HG02943 (cell line): ENCODE measurements around the gene LSMEM2.
A peak's percentile ranks its signal among the peaks of the same experiment; 100 is the strongest.
"Not testable (repeated sequence)": the region's sequence is repeated elsewhere in the genome, so short reads cannot be mapped to it uniquely, and the experiment has no call there.

ENCODE experiments used
- ATAC-seq: cut with Tn5 transposase; IDR thresholded peaks from one replicate; pipeline ENCODE4 v1.9.1; 2021; ENCODE audit warnings: mild to moderate bottlenecking, low read depth, moderate library complexity; ENCODE audit not compliant: unreplicated experiment

LSMEM2 gene

DNA sequence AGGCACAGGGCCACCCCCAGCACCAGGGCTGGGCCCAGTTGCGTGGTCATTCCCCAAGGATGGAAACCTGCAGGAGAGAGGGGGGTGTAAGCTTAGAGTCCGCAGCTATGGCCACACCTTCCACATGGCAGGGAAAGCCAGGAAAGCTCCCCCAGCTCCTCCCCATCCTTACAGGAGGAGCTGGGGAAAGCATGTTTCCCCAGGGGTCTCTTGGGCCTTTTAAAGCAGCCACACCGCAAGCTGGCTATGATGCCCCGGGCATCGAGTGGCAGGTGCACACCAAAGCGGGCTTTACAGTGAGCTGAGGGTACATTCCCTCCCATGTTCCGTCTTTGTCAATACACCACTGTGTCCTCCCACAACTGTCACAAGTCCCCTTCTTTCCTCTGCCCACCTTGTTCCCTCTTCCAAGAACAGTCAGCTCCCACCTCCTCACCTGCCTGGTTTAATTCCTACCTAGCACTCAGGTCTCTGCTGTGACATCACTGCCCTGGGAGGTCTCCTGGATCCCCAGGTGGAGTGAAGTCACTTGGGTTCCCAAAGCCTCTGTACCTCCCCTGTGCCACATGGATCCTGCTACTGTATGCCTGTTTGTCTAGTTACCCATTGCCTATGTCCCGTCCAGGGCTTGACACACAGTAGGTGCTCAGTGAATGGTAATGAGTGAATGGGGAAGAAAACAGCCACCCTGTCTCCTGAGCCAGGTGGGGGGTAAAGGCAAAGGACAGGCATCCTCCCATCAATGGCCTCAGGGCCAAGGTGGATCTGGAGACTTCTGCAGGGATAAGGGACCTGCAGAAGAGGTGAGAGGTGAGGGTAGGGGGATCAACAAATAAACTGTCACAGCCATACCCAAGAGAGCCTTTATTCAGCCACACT lies 16.9 kb downstream of the LSMEM2 start:
- ATAC-seq, result no peak

DNA sequence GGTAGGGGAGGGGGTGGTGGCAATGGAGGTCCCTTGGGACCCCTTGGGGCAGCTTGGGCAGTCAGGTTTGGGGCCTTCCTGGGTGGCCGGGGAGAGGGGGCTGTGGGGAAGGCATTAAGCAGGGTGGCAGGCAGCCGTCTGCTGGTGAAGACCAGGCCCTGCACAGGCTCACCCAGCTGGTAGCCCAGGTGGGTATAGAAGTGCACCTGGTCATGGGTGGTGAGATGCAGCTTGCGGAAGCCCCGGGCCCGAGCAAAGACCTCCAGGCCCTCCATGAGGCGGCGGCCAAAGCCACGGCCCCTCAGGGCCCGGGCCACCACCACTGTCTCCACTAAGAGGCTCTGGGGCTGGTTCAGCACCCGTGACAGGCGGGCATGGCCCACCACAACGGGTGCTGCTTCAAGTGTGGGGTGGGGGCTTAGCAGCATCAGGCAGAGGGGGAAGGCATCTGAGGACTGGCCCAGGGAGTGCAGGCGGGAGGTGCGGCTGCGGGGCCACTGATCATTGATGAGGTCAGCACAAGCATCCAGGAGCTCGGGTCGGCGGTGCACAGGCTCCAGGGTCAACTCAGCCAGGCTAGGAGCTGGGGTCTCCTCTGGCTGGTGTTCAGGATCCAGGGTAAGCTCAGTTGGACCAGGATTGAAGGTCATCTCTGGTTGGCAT lies 18.0 kb downstream of the LSMEM2 start:
- ATAC-seq, result no peak

DNA sequence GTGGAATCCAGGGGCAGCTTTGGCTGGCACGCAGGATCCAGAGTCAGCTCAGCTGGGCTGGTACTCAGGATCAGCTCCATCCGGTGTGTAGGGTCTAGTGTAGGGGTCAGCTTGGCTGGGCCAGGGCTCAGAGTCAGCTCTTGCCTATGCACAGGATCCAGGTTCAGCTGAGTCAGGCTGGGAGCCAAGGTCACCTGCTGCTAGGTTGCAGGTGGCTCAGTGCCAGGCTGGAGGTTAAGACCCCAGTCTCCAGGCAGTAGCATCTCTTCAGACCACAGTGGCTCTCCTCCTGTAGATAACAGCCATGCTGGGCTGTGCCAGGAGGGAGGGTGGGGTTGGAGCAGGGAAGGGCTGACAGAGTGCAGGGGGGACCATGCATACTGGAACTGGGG lies 18.5 kb downstream of the LSMEM2 start:
- ATAC-seq, result no peak

DNA sequence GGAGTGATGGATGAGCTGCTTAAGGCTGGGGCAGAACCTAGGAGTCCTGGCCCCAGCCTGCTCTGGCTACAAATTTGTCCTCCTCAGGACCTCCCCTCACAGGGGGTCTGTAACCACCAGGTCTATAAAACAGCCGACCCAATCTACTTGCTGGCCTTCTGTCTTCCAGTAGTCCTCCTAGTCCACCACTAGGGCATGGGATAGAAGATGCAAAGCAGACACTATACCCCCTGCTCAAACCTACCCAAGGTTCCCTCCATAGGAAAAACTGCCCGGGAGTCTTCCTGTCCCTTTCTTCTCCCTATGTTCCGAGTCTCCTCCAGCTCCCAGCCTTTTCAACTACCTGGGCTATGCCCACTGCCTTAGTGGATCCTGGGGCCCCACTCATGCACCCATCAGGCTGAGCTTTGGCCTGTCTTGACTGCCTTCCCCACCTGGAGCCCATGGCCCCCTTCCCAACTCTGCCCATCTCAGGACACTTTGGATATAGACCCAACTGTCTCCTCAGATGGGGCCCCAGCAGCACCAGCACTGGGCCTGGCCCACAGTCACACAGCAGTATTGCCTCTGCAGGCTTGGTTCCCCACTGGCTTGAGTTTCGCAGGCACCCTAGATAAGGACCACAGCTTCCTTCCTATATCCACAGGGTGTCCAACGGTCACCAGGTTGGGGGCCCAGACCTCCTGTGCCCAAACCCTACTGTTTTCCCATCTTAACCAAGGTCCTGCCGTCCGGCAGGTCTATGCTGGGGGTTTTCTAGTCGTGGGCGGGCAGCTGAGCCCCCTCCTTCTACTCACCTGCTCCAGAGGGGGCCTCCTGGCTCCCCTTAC lies 19.2 kb downstream of the LSMEM2 start:
- no peak for ATAC-seq

DNA sequence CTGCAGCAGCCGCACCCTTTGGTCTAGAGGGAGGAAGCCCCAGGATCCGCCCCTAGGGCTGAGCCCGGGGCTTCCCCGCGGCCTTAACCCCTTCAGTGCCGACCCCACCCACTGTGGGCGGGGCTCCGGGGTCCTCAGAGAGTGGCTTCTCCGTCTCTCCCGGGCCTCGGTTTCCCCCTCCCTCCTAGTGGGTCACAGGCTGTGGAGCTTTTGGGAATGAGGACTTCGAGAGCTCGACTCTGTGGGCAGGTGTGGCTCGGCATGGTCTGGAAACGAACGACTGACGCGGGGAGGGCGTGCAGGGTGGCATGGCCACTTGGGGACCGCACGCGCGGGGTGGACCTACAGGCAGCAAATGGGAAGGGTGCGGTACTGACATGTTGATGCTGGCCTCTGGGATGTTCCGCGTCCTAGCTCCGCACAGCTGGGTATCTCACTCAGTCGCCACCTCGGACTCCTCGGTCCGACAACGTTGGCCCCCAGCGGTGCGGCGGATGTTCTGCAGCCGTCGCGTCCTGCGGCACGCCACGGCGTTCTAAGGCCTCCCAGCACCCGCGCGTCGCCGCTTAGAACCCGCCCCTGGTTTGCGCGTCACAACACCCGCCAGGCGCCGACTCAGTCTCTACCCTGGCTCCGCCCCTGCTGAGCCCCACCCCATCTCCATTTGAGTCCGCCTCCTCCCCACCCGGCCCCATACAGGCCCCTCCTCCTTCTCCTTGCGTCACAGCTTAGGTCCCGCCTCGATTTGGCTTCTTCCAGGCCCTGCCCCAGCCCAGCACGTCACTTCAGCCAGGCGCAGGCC lies 20.1 kb downstream of the LSMEM2 start, which contains the start of the genes HYAL3 and NAA80:
Gene HYAL3, minus strand, starts transcription at position 570 of the 802 bp plus-strand sequence. CDS start 3,803 bp downstream, outside the sequence.
Gene NAA80, minus strand, starts transcription at position 570 of the 802 bp plus-strand sequence. CDS start 1,942 bp downstream, outside the sequence.
- peak; percentile 75 for ATAC-seq

DNA sequence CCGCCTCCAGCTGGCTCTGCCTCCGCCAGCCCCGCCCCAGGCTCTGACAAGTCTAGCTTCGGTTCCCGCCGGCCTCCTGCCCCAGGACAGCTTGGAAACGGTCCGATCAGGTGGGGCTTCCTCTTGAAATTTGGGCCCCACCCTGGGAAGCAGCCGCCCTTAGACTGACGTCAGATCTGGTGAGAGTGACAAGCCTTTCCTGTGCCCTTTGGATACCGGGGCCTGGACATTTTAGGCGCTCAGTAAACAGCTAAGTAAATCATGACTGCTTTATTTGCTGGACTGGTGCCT lies 20.7 kb downstream of the LSMEM2 start:
- ATAC-seq, result no peak

DNA sequence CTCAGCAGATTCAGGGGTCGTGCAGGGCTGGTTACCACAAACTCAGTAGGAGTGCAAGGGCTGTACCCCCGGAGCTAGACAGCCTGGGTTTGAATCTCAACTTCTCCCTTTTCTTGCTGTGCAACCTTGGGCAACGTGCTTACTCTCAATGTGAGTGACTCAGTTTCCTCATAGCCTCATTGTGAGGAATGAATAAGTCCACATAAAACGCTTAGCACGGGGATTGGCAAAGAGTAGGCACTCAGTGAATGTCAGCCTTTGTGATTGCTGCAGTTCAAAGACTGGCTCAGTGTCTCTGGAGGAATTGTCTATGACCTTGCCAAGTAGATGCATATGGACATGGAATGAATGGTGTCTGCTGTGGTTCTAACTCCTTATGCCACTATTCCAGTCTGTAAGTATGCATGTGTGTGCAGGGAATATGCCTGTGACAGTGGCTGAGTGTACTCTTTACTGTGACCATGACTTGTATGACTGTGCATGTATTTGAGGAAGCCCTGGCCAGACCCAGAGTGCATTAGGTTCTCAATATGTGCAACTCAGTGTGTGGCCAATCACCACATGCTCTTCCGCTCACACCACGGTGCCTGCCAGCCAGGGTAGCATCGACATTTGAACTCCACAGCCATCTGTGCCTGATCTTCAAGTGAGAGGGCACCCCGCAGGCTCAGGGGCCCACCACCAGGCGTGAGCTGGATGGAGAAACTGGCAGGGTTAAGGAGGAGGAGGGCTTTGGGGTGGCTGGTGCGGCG lies 21.2 kb downstream of the LSMEM2 start:
- ATAC-seq, result no peak

DNA sequence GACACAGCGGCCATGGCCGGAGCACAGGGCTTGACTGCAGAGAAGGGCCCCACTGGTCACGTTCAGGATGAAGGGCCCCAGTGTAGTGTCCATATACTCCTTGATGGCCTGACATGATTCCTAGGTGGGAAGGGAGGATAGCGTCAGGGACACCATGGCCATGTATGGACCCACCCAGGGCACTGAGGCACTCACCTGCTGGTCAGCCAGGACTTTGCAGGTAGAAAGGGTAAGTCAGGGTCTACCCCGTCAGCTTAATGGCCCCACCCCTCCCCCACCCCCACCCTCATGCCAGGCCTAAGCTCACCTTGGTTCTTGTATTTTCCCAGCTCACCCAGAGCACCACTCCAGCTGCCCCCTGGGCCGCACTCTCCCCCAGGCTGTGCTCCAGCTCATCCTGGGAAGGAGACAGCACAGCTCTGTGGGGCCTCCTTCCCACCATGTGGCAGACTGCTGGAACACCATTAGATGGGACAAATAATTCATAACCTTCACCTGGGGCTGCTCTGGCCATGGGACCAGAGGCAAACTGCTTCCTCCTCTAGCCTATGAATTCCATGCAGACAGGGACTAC lies 21.9 kb downstream of the LSMEM2 start:
- no peak for ATAC-seq

DNA sequence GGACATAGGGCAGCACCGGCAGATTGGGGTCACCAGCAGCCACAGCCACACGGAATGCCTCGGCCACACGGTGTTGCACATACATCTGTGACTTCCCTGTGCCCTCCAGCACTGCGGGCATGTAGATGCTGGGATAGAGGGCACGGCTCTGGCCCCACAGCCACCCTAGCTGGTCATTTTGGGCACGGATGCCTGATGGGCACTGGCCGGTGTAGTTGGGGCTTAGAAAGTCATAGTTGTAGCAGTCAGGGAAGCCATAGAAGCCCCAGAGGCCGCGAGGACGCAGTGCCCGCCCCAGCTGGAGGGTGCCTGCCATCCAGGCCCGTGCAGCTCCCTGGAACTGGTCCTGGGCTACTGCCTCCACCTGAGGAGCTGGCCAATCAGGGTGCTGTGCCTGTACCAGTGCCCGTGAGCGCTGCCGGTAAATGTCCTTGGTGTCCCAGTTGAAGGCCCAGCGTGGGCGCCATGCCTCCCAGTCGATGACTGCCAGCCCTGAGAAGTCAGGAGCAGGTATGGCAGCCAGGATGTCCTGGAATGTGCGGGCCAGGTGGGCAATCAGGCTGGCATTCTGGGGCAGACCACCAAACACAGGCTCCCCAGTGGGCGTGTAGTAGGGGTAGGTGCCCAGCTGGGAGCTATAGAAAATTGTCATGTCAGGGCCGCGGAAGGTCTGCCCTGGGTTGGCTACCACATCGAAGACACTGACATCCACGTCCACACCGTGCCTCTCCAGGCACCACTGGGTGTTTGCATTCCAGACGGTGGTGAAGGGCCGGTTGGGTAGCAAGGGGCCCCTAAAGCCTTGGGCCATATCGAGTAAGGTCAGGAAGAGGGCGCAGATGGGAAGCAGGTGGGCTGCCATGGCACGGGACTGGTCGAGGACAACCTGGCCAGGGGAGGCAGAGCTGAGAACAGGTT lies 23.5 kb downstream of the LSMEM2 start:
- no peak for ATAC-seq

DNA sequence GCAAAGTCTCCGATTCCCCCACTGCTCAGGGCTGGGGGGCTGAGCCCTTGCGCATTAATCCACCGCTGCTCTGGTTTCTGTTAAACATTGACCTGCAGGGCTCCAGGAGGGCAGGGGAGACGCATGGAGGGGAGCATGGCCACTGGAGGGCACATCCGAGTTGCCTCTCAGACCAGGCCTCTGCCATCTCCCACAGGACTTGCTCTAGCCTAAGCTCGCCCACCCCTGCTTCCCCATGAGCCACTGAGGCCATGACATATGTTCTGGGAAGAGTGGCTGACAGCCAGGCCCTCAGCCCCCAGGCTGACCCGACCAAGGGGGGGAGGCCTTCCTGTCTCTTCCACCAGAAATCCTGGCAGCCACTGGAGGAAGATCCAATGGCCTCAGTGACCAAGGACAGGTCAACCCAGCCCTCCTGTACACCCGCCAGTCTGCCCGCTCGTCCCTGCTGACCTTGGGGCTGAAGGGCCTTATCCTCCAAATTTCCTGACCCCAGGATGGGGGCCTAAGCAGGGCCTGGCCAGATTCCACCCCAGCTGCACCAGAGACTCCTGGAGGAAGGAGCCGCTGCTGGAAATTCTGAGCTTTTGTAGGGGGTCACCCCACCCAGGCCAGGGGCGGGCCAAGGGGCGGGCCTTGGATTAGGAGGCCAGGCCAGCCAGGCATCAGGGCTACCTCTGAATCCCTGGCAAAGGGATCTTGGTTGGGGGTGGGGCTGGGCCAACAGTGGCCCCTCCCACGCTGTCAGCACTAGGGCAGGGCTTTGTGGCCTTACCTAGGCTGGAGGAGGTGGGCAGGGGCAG lies 24.3 kb downstream of the LSMEM2 start, which contains the start of gene HYAL1:
Gene HYAL1, minus strand, starts transcription at position 562 of the 803 bp plus-strand sequence. CDS start 618 bp downstream, outside the sequence.
- no peak for ATAC-seq

DNA sequence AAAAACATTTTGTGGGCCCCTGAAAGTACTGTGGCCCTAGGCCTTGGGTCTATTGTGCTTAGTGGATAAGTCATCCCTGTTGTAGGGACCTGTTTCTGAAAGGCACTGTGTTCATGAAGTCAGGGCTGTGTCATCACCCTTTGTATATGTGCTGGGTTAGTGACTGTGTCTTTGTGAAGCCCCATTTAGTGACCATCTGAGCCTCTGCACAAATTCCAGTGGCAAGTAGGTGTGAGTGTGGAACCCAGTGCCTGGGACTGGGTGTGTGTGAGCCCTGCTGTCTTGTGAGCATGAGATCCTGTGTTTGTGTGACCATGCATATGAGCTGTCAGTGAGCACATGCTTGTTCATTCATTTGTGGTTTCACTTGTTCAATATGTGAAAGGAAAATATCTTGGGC lies 25.7 kb downstream of the LSMEM2 start:
- ATAC-seq, result no peak

DNA sequence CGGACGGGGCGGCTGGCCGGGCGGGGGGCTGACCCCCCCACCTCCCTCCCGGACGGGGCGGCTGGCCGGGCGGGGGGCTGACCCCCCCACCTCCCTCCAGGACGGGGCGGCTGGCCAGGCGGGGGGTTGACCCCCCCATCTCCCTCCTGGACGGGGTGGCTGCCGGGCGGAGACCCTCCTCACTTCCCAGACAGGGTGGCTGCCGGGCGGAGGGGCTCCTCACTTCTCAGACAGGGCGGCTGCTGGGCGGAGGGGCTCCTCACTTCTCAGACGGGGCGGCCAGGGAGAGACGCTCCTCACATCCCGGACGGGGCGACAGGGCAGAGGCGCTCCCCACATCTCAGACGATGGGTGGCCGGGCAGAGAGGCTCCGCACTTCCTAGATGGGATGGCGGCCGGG lies 33.2 kb downstream of the LSMEM2 start:
- ATAC-seq, result not testable (repeated sequence)

DNA sequence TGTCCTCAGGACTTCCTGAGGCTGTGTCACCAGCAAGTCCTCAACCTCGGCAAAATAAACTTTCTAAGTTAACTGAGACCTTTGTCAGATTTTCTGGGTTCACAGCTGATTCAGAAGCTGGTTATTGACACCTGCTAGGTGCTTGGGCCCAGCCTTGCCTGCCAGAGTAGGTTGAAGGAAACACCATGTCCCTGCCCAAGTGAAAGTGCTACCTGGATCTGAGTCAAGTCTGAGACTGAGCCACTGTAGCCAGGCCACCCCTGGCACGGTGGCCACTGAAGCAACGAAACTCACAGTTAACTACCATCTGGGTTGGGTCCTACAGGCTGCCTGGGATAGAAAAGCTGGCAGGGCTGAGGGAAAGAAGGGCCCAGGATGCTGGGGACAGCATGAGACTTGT lies 35.5 kb downstream of the LSMEM2 start:
- ATAC-seq, result no peak

DNA sequence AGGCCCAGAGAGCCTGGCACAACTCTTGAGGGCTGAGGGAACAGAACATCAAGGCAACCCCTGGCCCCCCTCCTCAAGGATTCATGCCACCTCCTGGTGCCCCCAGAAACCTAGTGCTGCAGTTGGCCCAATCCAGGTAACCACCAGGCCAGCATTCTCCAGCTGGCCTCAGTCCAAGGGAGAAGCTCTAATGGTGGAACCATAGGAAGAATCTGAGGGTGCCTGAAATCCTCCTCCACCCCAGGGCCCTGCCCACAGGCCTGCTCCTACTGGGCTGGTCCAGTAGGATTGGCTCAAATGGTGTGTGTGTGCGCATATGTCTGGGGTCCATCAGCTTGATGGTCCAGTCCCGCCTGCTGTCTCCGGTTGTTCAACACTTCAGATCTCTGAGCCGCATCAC lies 35.9 kb downstream of the LSMEM2 start:
- ATAC-seq, result no peak

DNA sequence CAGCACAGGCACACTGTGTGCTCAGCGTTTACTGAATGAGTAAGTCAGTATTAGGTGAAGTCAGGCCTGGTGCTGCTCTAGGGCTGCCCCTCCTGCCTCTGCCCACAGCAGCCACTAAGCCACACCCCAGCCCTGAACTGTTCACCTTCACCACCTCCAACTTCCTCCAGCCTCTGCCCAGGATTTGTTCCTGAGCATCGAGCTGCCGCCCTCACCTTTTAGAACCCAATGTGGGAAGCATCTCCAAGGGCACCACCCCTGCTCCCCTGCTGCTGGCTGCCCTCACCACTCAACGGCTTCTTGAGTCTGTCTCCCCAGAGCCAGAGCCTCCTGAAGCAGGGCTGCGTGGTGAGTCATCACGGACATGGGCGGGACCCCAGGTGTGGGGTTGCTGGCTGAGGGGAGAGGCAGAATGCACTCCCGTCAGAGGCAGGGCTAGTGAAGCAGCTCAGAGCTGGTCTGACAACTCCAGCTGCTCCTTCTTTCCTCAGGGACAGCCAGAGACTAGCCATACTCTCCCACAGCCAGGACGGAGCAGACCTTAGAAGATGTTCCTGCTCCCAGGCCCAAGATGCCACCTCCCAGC lies 37.9 kb downstream of the LSMEM2 start:
- no peak for ATAC-seq

DNA sequence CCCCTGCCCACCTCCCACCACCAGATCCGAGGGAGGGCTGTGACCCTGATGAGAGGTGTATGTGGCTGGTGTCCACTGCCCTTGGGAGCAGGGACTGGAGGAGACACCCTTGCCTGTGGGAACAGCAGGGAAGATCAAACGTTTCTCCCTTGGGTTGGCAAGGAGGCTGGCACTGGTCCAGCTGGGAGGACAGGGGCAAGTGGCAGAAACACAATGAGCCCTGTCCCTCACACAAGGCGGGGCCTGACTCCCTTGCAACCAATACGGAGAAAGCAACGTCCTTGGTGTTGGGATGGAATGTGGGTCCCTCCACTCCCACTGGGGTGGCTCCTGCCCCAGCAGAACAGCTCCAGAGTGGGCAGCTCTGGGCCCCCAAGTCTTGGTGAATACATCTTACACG lies 38.4 kb downstream of the LSMEM2 start:
- ATAC-seq, result no peak

DNA sequence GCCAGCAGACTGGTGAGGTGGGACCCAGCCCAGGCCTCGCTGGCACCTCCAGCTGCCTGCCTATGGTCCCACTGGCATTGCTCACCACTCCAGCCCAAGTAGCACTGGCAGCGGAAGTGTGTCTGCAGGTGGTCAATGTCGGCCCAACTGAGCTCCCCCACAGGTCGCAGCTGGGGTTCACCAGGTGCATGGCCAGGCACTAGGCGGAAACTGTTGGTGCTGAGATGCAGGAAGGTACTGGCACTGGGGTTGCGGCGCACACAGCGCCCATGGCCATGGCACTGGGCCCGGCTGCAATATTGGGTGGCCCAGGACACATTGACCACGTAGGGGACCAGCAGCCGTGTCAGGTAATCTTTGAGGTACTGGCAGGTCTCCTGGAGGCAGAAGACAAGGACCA lies 39.3 kb downstream of the LSMEM2 start:
- ATAC-seq, result no peak
